Spinal cord (tissue), 10 donors: ENCODE results near the gene PRKCQ. TPM values are rescaled to one million over a fixed set of nuclear protein-coding genes. Genes with fewer than 3 reads are reported as not detected.

Experiments used
- DNase-seq, 6 donors: peaks; one replicate each; pipeline versions ENCODE4 v3.0.0 to v3.0.0-alpha.2; 2013 to 2015; ENCODE audit warnings: low spot score in 6 of 6, low read depth in 4 of 6
- H3K27ac ChIP-seq: one replicate; pipeline ENCODE4 v1.5.1; 2013; ENCODE audit warnings: low read depth, low read length, control low read depth
- H3K27me3 ChIP-seq: one replicate; pipeline ENCODE4 v1.6.1; 2013; ENCODE audit warnings: low read length; ENCODE audit not compliant: control insufficient read depth, insufficient read depth
- H3K36me3 ChIP-seq: one replicate; pipeline ENCODE4 v1.6.1; 2013; ENCODE audit warnings: low read length; ENCODE audit not compliant: control insufficient read depth, insufficient read depth
- H3K4me1 ChIP-seq: one replicate; pipeline ENCODE4 v1.6.1; 2013; ENCODE audit warnings: low read length; ENCODE audit not compliant: control insufficient read depth, insufficient read depth
- H3K4me3 ChIP-seq: one replicate; pipeline ENCODE4 v1.5.1; 2013; ENCODE audit warnings: low read depth, low read length, control low read depth
- H3K9me3 ChIP-seq: one replicate; pipeline ENCODE4 v1.6.1; 2013; ENCODE audit warnings: low read length; ENCODE audit not compliant: control insufficient read depth, insufficient read depth
- WGBS: methylation state at CpG from one replicate; pipeline ENCODE4 v1.1.5; 2013; ENCODE audit warnings: missing lambda C conversion rate; ENCODE audit not compliant: insufficient coverage; 5-methylcytosine and 5-hydroxymethylcytosine counted together
- polyA plus RNA-seq, 2 donors: library from polyadenylated mRNA; unstranded; fragments of 120-200 nt; gene quantifications; one replicate each; pipeline ENCODE4 v1.2.1, GENCODE V29; 2013; ENCODE audit not compliant: insufficient read length in 2 of 2
- total RNA-seq, 2 donors: library from RNA; depleted of rRNA in 1 of 2; stranded (reverse); fragments of 120-200 nt in 1 of 2; fragments of >200 nt in 1 of 2; gene quantifications; one replicate each; pipeline versions ENCODE4 v1.2.3 to v1.2.4, GENCODE V29; 2013 to 2014
- donor health status: healthy.

PRKCQ gene
- total and polyA plus RNA-seq, 4 donors, result 6.2 to 10.9 (median 9.6) TPM

GRCh38 chr10:6518791-6519429 lies 61.2 kb downstream of the PRKCQ start:
- H3K4me1 ChIP-seq, result no peaks in the 10 kb centered on the region
- no peak for DNase-seq
- no peaks in the 10 kb centered on the region for H3K36me3 ChIP-seq
- H3K9me3 ChIP-seq, result no peaks in the 10 kb centered on the region
- no peak overlapping the region for H3K4me3 ChIP-seq
- whole genome bisulfite sequencing, result 76% methylated on average over 4 of the region's 5 CpGs
- no peaks in the 10 kb centered on the region for H3K27me3 ChIP-seq
- no peak overlapping the region for H3K27ac ChIP-seq

GRCh38 chr10:6516929-6517284 lies 63.2 kb downstream of the PRKCQ start:
- H3K4me1 ChIP-seq, result no peaks in the 10 kb centered on the region
- H3K9me3 ChIP-seq, result no peaks in the 10 kb centered on the region
- no peak for DNase-seq
- H3K27me3 ChIP-seq, result no peaks in the 10 kb centered on the region
- no peaks in the 10 kb centered on the region for H3K36me3 ChIP-seq
- H3K4me3 ChIP-seq, result no peak overlapping the region
- H3K27ac ChIP-seq, result no peak overlapping the region
- no CpG with 5 or more reads among the region's 5 CpGs for WGBS

- no peak overlapping the region for H3K4me3 ChIP-seq
- DNase-seq, result no peak
- H3K27me3 ChIP-seq, result no peaks in the 10 kb centered on the region
- no peaks in the 10 kb centered on the region for H3K4me1 ChIP-seq
- H3K36me3 ChIP-seq, result no peaks in the 10 kb centered on the region
- no peaks in the 10 kb centered on the region for H3K9me3 ChIP-seq
- 41% methylated on average over 4 of the region's 7 CpGs for WGBS
- H3K27ac ChIP-seq, result no peak overlapping the region
Observed at GRCh38 chr10:6516281-6516928, 63.7 kb downstream of the PRKCQ start.

GRCh38 chr10:6514844-6515780 lies 65.0 kb downstream of the PRKCQ start:
- no peak overlapping the region for H3K27ac ChIP-seq
- H3K4me1 ChIP-seq, result no peaks in the 10 kb centered on the region
- H3K4me3 ChIP-seq, result no peak overlapping the region
- no peaks in the 10 kb centered on the region for H3K36me3 ChIP-seq
- 76% methylated on average over 10 of the region's 15 CpGs for WGBS
- no peaks in the 10 kb centered on the region for H3K27me3 ChIP-seq
- no peak for DNase-seq
- no peaks in the 10 kb centered on the region for H3K9me3 ChIP-seq

GRCh38 chr10:6514180-6514579 lies 65.9 kb downstream of the PRKCQ start:
- Histone ChIP-seq H3K27ac (no peak overlapping the region), H3K27me3 (no peaks in the 10 kb centered on the region), H3K4me1 (no peaks in the 10 kb centered on the region), H3K4me3 (no peak overlapping the region), H3K9me3 (no peaks in the 10 kb centered on the region), H3K36me3 (no peaks in the 10 kb centered on the region)
- no peak for DNase-seq
- no CpG with 5 or more reads among the region's 7 CpGs for WGBS

- H3K27ac ChIP-seq, result no peak overlapping the region
- H3K27me3 ChIP-seq, result no peaks in the 10 kb centered on the region
- H3K4me1 ChIP-seq, result no peaks in the 10 kb centered on the region
- H3K4me3 ChIP-seq, result no peak overlapping the region
- no peaks in the 10 kb centered on the region for H3K9me3 ChIP-seq
- no peak for DNase-seq
- no peaks in the 10 kb centered on the region for H3K36me3 ChIP-seq
- WGBS, result 100% methylated on average over 1 of the region's 3 CpGs
Observed at GRCh38 chr10:6513476-6513875, 66.6 kb downstream of the PRKCQ start.

- Histone ChIP-seq H3K36me3 (no peaks in the 10 kb centered on the region), H3K27ac (no peak overlapping the region), H3K9me3 (no peaks in the 10 kb centered on the region), H3K4me1 (no peaks in the 10 kb centered on the region), H3K27me3 (no peaks in the 10 kb centered on the region), H3K4me3 (no peak overlapping the region)
- no peak for DNase-seq
- WGBS, result 94% methylated on average over 2 of the region's 3 CpGs
Observed at GRCh38 chr10:6512182-6512581, 67.9 kb downstream of the PRKCQ start.

GRCh38 chr10:6511347-6511746 lies 68.7 kb downstream of the PRKCQ start:
- Histone ChIP-seq H3K4me1 (no peaks in the 10 kb centered on the region), H3K4me3 (no peak overlapping the region), H3K27me3 (no peaks in the 10 kb centered on the region), H3K27ac (no peak overlapping the region), H3K36me3 (no peaks in the 10 kb centered on the region), H3K9me3 (no peaks in the 10 kb centered on the region)
- WGBS, result 95% methylated on average over 4 of the region's 6 CpGs
- DNase-seq, result no peak

- Histone ChIP-seq H3K4me3 (no peak overlapping the region), H3K27ac (no peak overlapping the region), H3K9me3 (no peaks in the 10 kb centered on the region), H3K4me1 (no peaks in the 10 kb centered on the region), H3K27me3 (no peaks in the 10 kb centered on the region), H3K36me3 (no peaks in the 10 kb centered on the region)
- no peak for DNase-seq
- WGBS, result 20% methylated on average over 1 of the region's 5 CpGs
Observed at GRCh38 chr10:6507311-6507710, 72.8 kb downstream of the PRKCQ start.
